Measurements from ENCODE around the gene CCNB1. TPM values are rescaled to one million over a fixed set of nuclear protein-coding genes. Genes with fewer than 3 reads are reported as not detected.

Gene CCNB1
- total RNA-seq (2022; extraction: Qiagen RNA extraction; ENCODE audit: low read depth): 249 to 331 TPM (median 287 TPM) in 5 replicates

GRCh38 chr5:69166686-69167492, at the start of gene CCNB1:
Gene CCNB1, plus strand, starts transcription at chr5:69167150. Its CDS starts 113 bp downstream, at chr5:69167263.

GRCh38 chr5:69189162-69190086, 22.5 kb downstream of the CCNB1 start, which contains the start of gene CENPH:
Gene CENPH, plus strand, starts transcription at chr5:69189583. Its CDS starts 52 bp downstream, at chr5:69189635.

Other genes with a start within 250 kb of the CCNB1 start
- gene SLC30A5, start 73.1 kb upstream of the CCNB1 start, total RNA-seq (2022; extraction: Qiagen RNA extraction; ENCODE audit: low read depth): 33.5 to 40.3 TPM (median 39.2 TPM) in 5 replicates
- 15.6 to 35.5 TPM (median 31.7 TPM) in 5 replicates for gene CENPH, start 22.4 kb downstream of the CCNB1 start, total RNA-seq (2022; extraction: Qiagen RNA extraction; ENCODE audit: low read depth)
- gene CDK7, start 67.7 kb downstream of the CCNB1 start, total RNA-seq (2022; extraction: Qiagen RNA extraction; ENCODE audit: low read depth): 57.4 to 74.0 TPM (median 60.4 TPM) in 5 replicates
- 2.4 to 3.7 TPM (median 3.3 TPM) in 5 replicates for gene CCDC125, start 165.7 kb downstream of the CCNB1 start, total RNA-seq (2022; extraction: Qiagen RNA extraction; ENCODE audit: low read depth)
- 27.1 to 63.2 TPM (median 47.9 TPM) in 5 replicates for gene AK6, start 202.4 kb downstream of the CCNB1 start, total RNA-seq (2022; extraction: Qiagen RNA extraction; ENCODE audit: low read depth)
- 121 to 148 TPM (median 139 TPM) in 5 replicates for gene TAF9, start 202.4 kb downstream of the CCNB1 start, total RNA-seq (2022; extraction: Qiagen RNA extraction; ENCODE audit: low read depth)
- 13.5 to 17.1 TPM (median 15.8 TPM) in 5 replicates for gene RAD17, start 202.7 kb downstream of the CCNB1 start, total RNA-seq (2022; extraction: Qiagen RNA extraction; ENCODE audit: low read depth)
- 2.5 to 2.9 TPM (median 2.6 TPM) in 5 replicates for gene MARVELD2, start 248.0 kb downstream of the CCNB1 start, total RNA-seq (2022; extraction: Qiagen RNA extraction; ENCODE audit: low read depth)

Data from A549 treated with RU486 at 1 μM for 4 hours (cell line).